ENCODE data around the gene NINJ2. TPM values are rescaled to one million over a fixed set of nuclear protein-coding genes. Genes with fewer than 3 reads are reported as not detected.
A peak's percentile ranks its signal among the peaks of the same experiment; 100 is the strongest.

Gene NINJ2
- total and polyA plus RNA-seq, 4 donors, result 5.8 to 28.4 (median 14.3) TPM

- 87 to 91% methylated on average over 30 of the region's 30 CpGs for WGBS, 2 donors
- ATAC-seq (ENCODE audit: insufficient read depth, low FRiP score), result no peak
Measured at GRCh38 chr12:585062-586061, 77.9 kb downstream of the NINJ2 start.

GRCh38 chr12:583251-583869, 79.9 kb downstream of the NINJ2 start:
- Histone ChIP-seq H3K4me3 (no peak overlapping the region), H3K9me3 (ENCODE audit: control insufficient read depth in 4 of 4, insufficient read depth in 3 of 4, low read length in 3 of 4) (no peaks in the 10 kb centered on the region), H3K36me3 (ENCODE audit: control insufficient read depth in 4 of 4, insufficient read depth in 4 of 4, low read length in 4 of 4) (no peaks in the 10 kb centered on the region), H3K9ac (ENCODE audit: insufficient read depth in 1 of 2, low read length in 2 of 2) (no peak overlapping the region), H3K27me3 (ENCODE audit: control insufficient read depth in 3 of 3, insufficient read depth in 3 of 3, low read length in 2 of 3) (no peaks in the 10 kb centered on the region), H3K27ac (ENCODE audit: low read depth in 1 of 2, low read length in 1 of 2) (peak overlapping the region in 1 of 2 donors; percentile 73), H3K4me1 (ENCODE audit: control insufficient read depth in 5 of 5, insufficient read depth in 5 of 5, low read length in 5 of 5) (peaks cover 0 to 7% (median 0%) of the 10 kb centered on the region in 5 donors)
- WGBS, 2 donors, result 73 to 76% methylated on average over 13 of the region's 13 CpGs
- TF ChIP-seq CTCF (IDR thresholded peaks at IDR 0.05; ENCODE audit: control extremely low read depth, extremely low read depth), result no peak
- DNase-seq (no peak), ATAC-seq (ENCODE audit: insufficient read depth, low FRiP score) (no peak)

More at GRCh38 chr12:585062-586061, 77.9 kb downstream of the NINJ2 start:
- TF ChIP-seq CTCF (IDR thresholded peaks at IDR 0.05; ENCODE audit: control extremely low read depth, extremely low read depth), result no peak
- no peak overlapping the region for H3K27ac ChIP-seq (ENCODE audit: low read depth in 1 of 2, low read length in 1 of 2)
- DNase-seq, result peak in 1 of 3 donors; percentile 2
- peaks cover 0 to 1% (median 0%) of the 10 kb centered on the region in 5 donors for H3K4me1 ChIP-seq (ENCODE audit: control insufficient read depth in 5 of 5, insufficient read depth in 5 of 5, low read length in 5 of 5)
- no peak overlapping the region for H3K4me3 ChIP-seq
- H3K27me3 ChIP-seq (ENCODE audit: control insufficient read depth in 3 of 3, insufficient read depth in 3 of 3, low read length in 2 of 3), result no peaks in the 10 kb centered on the region
- no peak overlapping the region for H3K9ac ChIP-seq (ENCODE audit: insufficient read depth in 1 of 2, low read length in 2 of 2)
- no peaks in the 10 kb centered on the region for H3K9me3 ChIP-seq (ENCODE audit: control insufficient read depth in 4 of 4, insufficient read depth in 3 of 4, low read length in 3 of 4)
- H3K36me3 ChIP-seq (ENCODE audit: control insufficient read depth in 4 of 4, insufficient read depth in 4 of 4, low read length in 4 of 4), result no peaks in the 10 kb centered on the region

DNA sequence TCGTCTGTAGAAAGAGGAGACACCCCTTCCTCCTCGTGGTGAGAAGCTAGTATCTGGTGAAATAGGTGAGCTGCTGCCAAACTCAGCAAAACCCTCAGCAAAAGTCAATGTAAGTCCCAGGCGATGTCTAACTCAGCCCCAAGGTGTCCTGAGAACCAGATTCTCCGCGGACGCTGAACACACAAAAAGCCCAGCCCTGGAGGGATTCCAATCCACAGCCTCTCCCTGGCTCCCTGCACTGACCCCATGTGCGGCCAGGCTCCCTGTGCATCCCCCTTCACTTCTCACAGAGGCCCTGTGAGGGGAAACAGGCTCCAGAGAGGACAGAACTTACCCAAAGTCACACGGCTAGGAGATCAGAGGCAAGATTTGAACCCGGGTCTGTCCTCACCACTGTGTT, 81.5 kb downstream of the NINJ2 start:
- DNase-seq, result no peak

More for the DNA sequence above, 81.5 kb downstream of the NINJ2 start:
- H3K27me3 ChIP-seq (ENCODE audit: control insufficient read depth in 3 of 3, insufficient read depth in 3 of 3, low read length in 2 of 3), result no peaks in the 10 kb centered on the region
- H3K36me3 ChIP-seq (ENCODE audit: control insufficient read depth in 4 of 4, insufficient read depth in 4 of 4, low read length in 4 of 4), result no peaks in the 10 kb centered on the region
- H3K4me1 ChIP-seq (ENCODE audit: control insufficient read depth in 5 of 5, insufficient read depth in 5 of 5, low read length in 5 of 5), result peaks cover 0 to 7% (median 0%) of the 10 kb centered on the region in 5 donors
- no peak overlapping the region for H3K27ac ChIP-seq (ENCODE audit: low read depth in 1 of 2, low read length in 1 of 2)
- 86 to 91% methylated on average over 9 of the region's 9 CpGs for WGBS, 2 donors
- no peak overlapping the region for H3K9ac ChIP-seq (ENCODE audit: insufficient read depth in 1 of 2, low read length in 2 of 2)
- no peaks in the 10 kb centered on the region for H3K9me3 ChIP-seq (ENCODE audit: control insufficient read depth in 4 of 4, insufficient read depth in 3 of 4, low read length in 3 of 4)
- no peak overlapping the region for H3K4me3 ChIP-seq
- TF ChIP-seq CTCF (IDR thresholded peaks at IDR 0.05; ENCODE audit: control extremely low read depth, extremely low read depth), result no peak
- no peak for ATAC-seq (ENCODE audit: insufficient read depth, low FRiP score)

All from lung (tissue), 12 donors.